ENCODE results near the gene CCDC73.

GRCh38 chr11:32840587-32840986 is 46.1 kb upstream of the CCDC73 start:
- TF ChIP-seq CTCF (IDR thresholded peaks at IDR 0.05), result no peak
- no peak for TF ChIP-seq POLR2A (IDR thresholded peaks at IDR 0.05)
